DND-41 (cell line): ENCODE results near the gene ENDOG.

ENCODE experiments used
- ATAC-seq: fragments of 200-7000 bp; cut with Tn5 transposase; 3 replicates; pipeline ENCODE4 v1.9.1; 2021; ENCODE audit warnings: low read depth; ENCODE audit not compliant: insufficient read depth
- DNase-seq: peaks from one replicate; pipeline ENCODE4 v3.0.0-alpha.2; 2020
- H2AFZ ChIP-seq: 2 replicates; pipeline ENCODE4 v1.6.0; 2012; ENCODE audit warnings: low read depth, low read length
- H3K27ac ChIP-seq: 2 replicates; pipeline ENCODE4 v1.5.1; 2012; ENCODE audit warnings: low read length, inconsistent platforms
- H3K27me3 ChIP-seq: fragments of 200-600 bp; sonication (generic); 2 replicates; pipeline ENCODE4 v1.6.0; 2012; ENCODE audit warnings: low read length, mild to moderate bottlenecking, inconsistent platforms; ENCODE audit not compliant: insufficient read depth, poor library complexity
- H3K36me3 ChIP-seq: 2 replicates; pipeline ENCODE4 v1.5.1; 2012; ENCODE audit warnings: low read length, inconsistent platforms; ENCODE audit not compliant: insufficient read depth
- H3K4me1 ChIP-seq: 2 replicates; pipeline ENCODE4 v1.5.1; 2012; ENCODE audit warnings: mild to moderate bottlenecking, low read length; ENCODE audit not compliant: insufficient read depth
- H3K4me2 ChIP-seq: 2 replicates; pipeline ENCODE4 v1.6.0; 2012; ENCODE audit warnings: mild to moderate bottlenecking, moderate library complexity, low read length, inconsistent platforms; ENCODE audit not compliant: insufficient read depth
- H3K4me3 ChIP-seq, 2 experiments: fragments of 200-600 bp in 1 of 2; shearing (Covaris generic) in 1 of 2; 2 replicates each; pipeline ENCODE4 v1.5.1; 2012 to 2016; ENCODE audit warnings: inconsistent platforms in 2 of 2, low read length in 2 of 2, mild to moderate bottlenecking in 2 of 2, low read depth in 1 of 2, moderate library complexity in 1 of 2
- H3K79me2 ChIP-seq: 2 replicates; pipeline ENCODE4 v1.6.0; 2012; ENCODE audit warnings: low read length, inconsistent platforms; ENCODE audit not compliant: insufficient read depth
- H3K9ac ChIP-seq: 2 replicates; pipeline ENCODE4 v1.6.0; 2012; ENCODE audit warnings: low read depth, mild to moderate bottlenecking, inconsistent platforms, low read length, moderate library complexity
- H3K9me3 ChIP-seq: 2 replicates; pipeline ENCODE4 v1.5.1; 2012; ENCODE audit warnings: low read length, moderate library complexity, mild to moderate bottlenecking, inconsistent platforms; ENCODE audit not compliant: insufficient read depth, severe bottlenecking
- H4K20me1 ChIP-seq: 2 replicates; pipeline ENCODE4 v1.6.0; 2012; ENCODE audit warnings: low read length; ENCODE audit not compliant: insufficient read depth
- EZH2 ChIP-seq: IDR thresholded peaks from 3 replicates; pipeline ENCODE4 v1.6.1; 2012; ENCODE audit warnings: borderline replicate concordance, low read depth, mild to moderate bottlenecking, moderate library complexity, low read length, inconsistent platforms; ENCODE audit not compliant: severe bottlenecking
- TF ChIP-seq, protein P1 (sequence below): IDR thresholded peaks from 2 replicates; pipeline ENCODE4 v1.5.1; 2012; ENCODE audit warnings: borderline replicate concordance, low read length, moderate library complexity, mild to moderate bottlenecking; ENCODE audit not compliant: poor library complexity, severe bottlenecking; ENCODE audit errors: extremely low read depth

The ENDOG gene

DNA sequence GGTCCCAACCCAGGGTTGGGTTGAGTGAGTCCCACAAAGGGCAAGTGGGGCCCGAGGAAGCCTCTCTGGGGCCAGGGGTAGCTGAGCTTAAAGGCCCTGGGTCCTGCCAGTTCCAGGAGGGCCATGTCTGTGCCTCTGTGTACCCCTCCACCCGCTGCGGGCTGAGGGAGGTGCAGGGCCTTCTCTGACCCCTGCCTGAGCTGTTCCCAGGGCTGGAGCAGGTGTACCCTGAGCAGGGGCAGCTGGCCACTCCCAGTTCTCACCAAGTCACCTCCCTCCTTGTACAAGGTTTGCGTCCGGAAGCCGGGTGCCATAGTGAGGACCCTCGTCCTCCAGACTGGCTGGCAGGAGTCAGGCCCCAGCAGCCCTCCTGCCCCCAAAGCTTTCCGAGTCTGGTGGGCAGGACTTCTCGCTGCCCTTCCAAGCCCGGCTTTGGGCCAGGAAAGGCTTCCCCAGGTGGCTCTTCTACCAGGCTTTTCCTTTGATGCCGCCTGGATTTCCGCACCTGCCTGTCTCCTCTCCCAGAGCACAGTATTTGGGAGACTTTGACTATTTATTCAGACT lies 9.2 kb upstream of the ENDOG start:
- H3K27ac ChIP-seq, result no peak overlapping the region
- H3K4me3 ChIP-seq, result no peak overlapping the region
- H3K4me2 ChIP-seq, result no peak overlapping the region
- no peaks in the 10 kb centered on the region for H3K79me2 ChIP-seq
- H3K27me3 ChIP-seq, result no peaks in the 10 kb centered on the region
- H3K9me3 ChIP-seq, result no peaks in the 10 kb centered on the region
- H4K20me1 ChIP-seq, result no peaks in the 10 kb centered on the region
- ATAC-seq (no peak), DNase-seq (no peak)
- no peak overlapping the region for H3K9ac ChIP-seq
- H3K4me1 ChIP-seq, result no peaks in the 10 kb centered on the region
- peaks cover 47% of the 10 kb centered on the region for H3K36me3 ChIP-seq
- no peak overlapping the region for H2AFZ ChIP-seq
- no peak for TF ChIP-seq EZH2
- TF ChIP-seq, protein P1, sequence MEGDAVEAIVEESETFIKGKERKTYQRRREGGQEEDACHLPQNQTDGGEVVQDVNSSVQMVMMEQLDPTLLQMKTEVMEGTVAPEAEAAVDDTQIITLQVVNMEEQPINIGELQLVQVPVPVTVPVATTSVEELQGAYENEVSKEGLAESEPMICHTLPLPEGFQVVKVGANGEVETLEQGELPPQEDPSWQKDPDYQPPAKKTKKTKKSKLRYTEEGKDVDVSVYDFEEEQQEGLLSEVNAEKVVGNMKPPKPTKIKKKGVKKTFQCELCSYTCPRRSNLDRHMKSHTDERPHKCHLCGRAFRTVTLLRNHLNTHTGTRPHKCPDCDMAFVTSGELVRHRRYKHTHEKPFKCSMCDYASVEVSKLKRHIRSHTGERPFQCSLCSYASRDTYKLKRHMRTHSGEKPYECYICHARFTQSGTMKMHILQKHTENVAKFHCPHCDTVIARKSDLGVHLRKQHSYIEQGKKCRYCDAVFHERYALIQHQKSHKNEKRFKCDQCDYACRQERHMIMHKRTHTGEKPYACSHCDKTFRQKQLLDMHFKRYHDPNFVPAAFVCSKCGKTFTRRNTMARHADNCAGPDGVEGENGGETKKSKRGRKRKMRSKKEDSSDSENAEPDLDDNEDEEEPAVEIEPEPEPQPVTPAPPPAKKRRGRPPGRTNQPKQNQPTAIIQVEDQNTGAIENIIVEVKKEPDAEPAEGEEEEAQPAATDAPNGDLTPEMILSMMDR, result no peak

DNA sequence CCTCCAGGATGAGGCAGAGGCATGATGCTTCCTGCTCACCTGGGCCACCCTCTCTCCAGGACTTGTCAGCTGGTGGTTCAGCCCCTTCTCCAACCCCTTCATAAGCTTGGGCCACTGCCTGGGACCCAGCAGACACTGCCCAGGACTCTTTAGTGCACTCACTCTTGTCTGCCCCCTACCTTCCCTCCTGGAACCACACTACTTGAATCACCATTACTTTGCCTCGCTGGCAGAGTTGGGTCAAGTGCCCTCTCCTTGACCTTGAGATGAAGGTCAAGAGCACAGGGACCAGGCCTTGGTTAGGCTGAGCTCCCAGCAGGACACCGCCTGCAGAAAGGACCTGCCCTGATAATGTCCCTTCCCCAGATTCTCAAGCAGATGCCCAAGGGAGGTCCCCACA lies 8.5 kb upstream of the ENDOG start:
- Histone ChIP-seq H3K27ac (no peak overlapping the region), H3K9me3 (no peaks in the 10 kb centered on the region)
- peak; percentile 31; the same call in 1 of the 3 replicates for ATAC-seq

DNA sequence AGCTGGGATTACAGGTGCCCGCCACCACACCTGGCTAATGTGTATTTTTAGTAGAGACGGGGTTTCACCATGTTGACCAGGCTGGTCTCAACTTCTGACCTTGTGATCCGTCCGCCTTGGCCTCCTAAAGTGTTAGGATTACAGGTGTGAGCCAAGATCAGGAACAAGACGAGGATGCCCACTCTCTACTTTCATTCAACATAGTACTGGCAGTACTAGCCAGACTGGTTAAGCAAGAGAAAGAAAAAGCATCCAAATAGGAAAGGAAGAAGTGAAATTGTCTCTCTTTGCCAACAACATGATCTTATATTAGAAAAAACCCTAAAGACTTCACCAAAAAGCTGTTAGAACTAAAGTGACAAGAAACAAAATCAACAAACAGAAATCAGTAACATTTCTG lies 7.4 kb upstream of the ENDOG start:
- no peaks in the 10 kb centered on the region for H3K27me3 ChIP-seq
- no peak overlapping the region for H3K4me3 ChIP-seq
- no peak overlapping the region for H2AFZ ChIP-seq
- H3K4me2 ChIP-seq, result no peak overlapping the region
- DNase-seq (no peak), ATAC-seq (no peak)
- H3K4me1 ChIP-seq, result no peaks in the 10 kb centered on the region
- no peak for TF ChIP-seq EZH2
- TF ChIP-seq, protein P1, result no peak
- H3K9ac ChIP-seq, result no peak overlapping the region
- peaks cover 34% of the 10 kb centered on the region for H3K36me3 ChIP-seq
- no peaks in the 10 kb centered on the region for H4K20me1 ChIP-seq
- no peaks in the 10 kb centered on the region for H3K79me2 ChIP-seq
- no peak overlapping the region for H3K27ac ChIP-seq
- no peaks in the 10 kb centered on the region for H3K9me3 ChIP-seq

More for the DNA sequence above, 8.5 kb upstream of the ENDOG start:
- Histone ChIP-seq H3K36me3 (peaks cover 44% of the 10 kb centered on the region), H3K4me3 (no peak overlapping the region), H3K4me2 (no peak overlapping the region), H3K27me3 (no peaks in the 10 kb centered on the region), H2AFZ (no peak overlapping the region), H4K20me1 (no peaks in the 10 kb centered on the region), H3K4me1 (no peaks in the 10 kb centered on the region), H3K79me2 (no peaks in the 10 kb centered on the region), H3K9ac (no peak overlapping the region)
- no peak for TF ChIP-seq EZH2
- TF ChIP-seq, protein P1, result peak; percentile 16
- no peak for DNase-seq
